Esophagus mucosa (tissue), 1 donor: ENCODE measurements around the gene EPB41L1. TPM values are rescaled to one million over a fixed set of nuclear protein-coding genes. Genes with fewer than 3 reads are reported as not detected.

Experiments used
- ATAC-seq: fragments of 200-7000 bp; cut with Tn5 transposase; one replicate; pipeline ENCODE4 v1.9.1; 2020
- total RNA-seq: library from RNA; stranded (reverse); gene quantifications from one replicate; pipeline ENCODE4 v1.2.4, GENCODE V29; 2023
- donor health status: DM: yes; HTN: yes; CAD: no.

Gene EPB41L1
- total RNA-seq, 1 donor from 2014 or later: 95.6 TPM

- no peak for ATAC-seq
Measured at GRCh38 chr20:36231331-36231730, 76.8 kb downstream of the EPB41L1 start.

- ATAC-seq: peak; percentile 10
Measured at GRCh38 chr20:36234771-36235320, 80.3 kb downstream of the EPB41L1 start.

GRCh38 chr20:36235892-36236785 is 81.6 kb downstream of the EPB41L1 start, which contains the start of gene AAR2:
AAR2 (plus strand) TSS chr20:36236478; CDS start chr20:36239869, 3,391 bp downstream.
- peak; percentile 93 for ATAC-seq

- no peak for ATAC-seq
Measured at GRCh38 chr20:36236786-36237121, 82.2 kb downstream of the EPB41L1 start.

- no peak for ATAC-seq
Measured at GRCh38 chr20:36237477-36237876, 82.9 kb downstream of the EPB41L1 start.

GRCh38 chr20:36238153-36238552 is 83.6 kb downstream of the EPB41L1 start:
- no peak for ATAC-seq

GRCh38 chr20:36238760-36239159 is 84.2 kb downstream of the EPB41L1 start:
- no peak for ATAC-seq

GRCh38 chr20:36240076-36240475 is 85.5 kb downstream of the EPB41L1 start:
- ATAC-seq: no peak

- no peak for ATAC-seq
Measured at GRCh38 chr20:36241678-36242077, 87.1 kb downstream of the EPB41L1 start.

- no peak for ATAC-seq
Measured at GRCh38 chr20:36243726-36244125, 89.2 kb downstream of the EPB41L1 start.

GRCh38 chr20:36246401-36246800 is 91.9 kb downstream of the EPB41L1 start:
- ATAC-seq: no peak

GRCh38 chr20:36248836-36249235 is 94.3 kb downstream of the EPB41L1 start:
- ATAC-seq: no peak

GRCh38 chr20:36249450-36249849 is 94.9 kb downstream of the EPB41L1 start:
- no peak for ATAC-seq

- ATAC-seq: peak; percentile 73
Measured at GRCh38 chr20:36251426-36251825, 96.9 kb downstream of the EPB41L1 start.

- ATAC-seq: peak; percentile 31
Measured at GRCh38 chr20:36252511-36252910, 98.0 kb downstream of the EPB41L1 start.

- ATAC-seq: no peak
Measured at GRCh38 chr20:36253036-36253435, 98.5 kb downstream of the EPB41L1 start.

GRCh38 chr20:36254076-36254475 is 99.5 kb downstream of the EPB41L1 start:
- no peak for ATAC-seq

GRCh38 chr20:36255445-36255844 is 100.9 kb downstream of the EPB41L1 start:
- no peak for ATAC-seq

- ATAC-seq: no peak
Measured at GRCh38 chr20:36259177-36260061, 104.9 kb downstream of the EPB41L1 start.

GRCh38 chr20:36260316-36260715 is 105.8 kb downstream of the EPB41L1 start:
- ATAC-seq: no peak

GRCh38 chr20:36261389-36262105 is 107.0 kb downstream of the EPB41L1 start:
- no peak for ATAC-seq

GRCh38 chr20:36262440-36262839 is 107.9 kb downstream of the EPB41L1 start:
- no peak for ATAC-seq
